ENCODE data around the gene CSPG4. TPM values are rescaled to one million over a fixed set of nuclear protein-coding genes. Genes with fewer than 3 reads are reported as not detected.
"Not testable (repeated sequence)": the region's sequence is repeated elsewhere in the genome, so short reads cannot be mapped to it uniquely, and the experiment has no call there.

CSPG4 gene
- total and polyA plus RNA-seq, 2 donors (not counting 3 experiments of a cell fraction or from before 2014, with no cell fraction given) = not detected

- H3K4me1 ChIP-seq (ENCODE audit: control insufficient read depth, extremely low read depth, insufficient read depth, low read length); H3K4me3 ChIP-seq (replicated peaks in 1 of 3; ENCODE audit: insufficient read depth in 1 of 3, low read depth in 1 of 3, low read length in 3 of 3); H3K4me2 ChIP-seq (ENCODE audit: insufficient read depth, low read length); intact Hi-C loops (cut with micrococcal nuclease); H3K9ac ChIP-seq (replicated peaks; ENCODE audit: extremely low read depth, insufficient read depth, low read length); dilution Hi-C loops (cut with MboI; ENCODE audit: extremely low pct_ligation_motif_present, low sequenced_read_pairs); H3K9me1 ChIP-seq (replicated peaks; ENCODE audit: control insufficient read depth, extremely low read depth, insufficient read depth, low read length); H3K79me2 ChIP-seq (ENCODE audit: control insufficient read depth, insufficient read depth, low read length); H3K9me3 ChIP-seq (replicated peaks; ENCODE audit: control insufficient read depth, insufficient read depth, low read length); CTCF ChIA-PET; H2AFZ ChIP-seq (ENCODE audit: low read depth, low read length); POLR2A ChIA-PET; FAIRE-seq; BruUV-seq (replicated peaks); DNase-seq (ENCODE audit: low read depth, low spot score); H3K36me3 ChIP-seq (ENCODE audit: control insufficient read depth in 2 of 2, extremely low read depth in 1 of 2, insufficient read depth in 2 of 2, low read length in 2 of 2); H3K27ac ChIP-seq (ENCODE audit: insufficient read depth, low read depth, low read length); H4K20me1 ChIP-seq (replicated peaks; ENCODE audit: control insufficient read depth, extremely low read depth, insufficient read depth, low read length): not testable (repeated sequence)
- peaks cover 13 to 23% of the 10 kb centered on the region in 2 experiments for H3K27me3 ChIP-seq (ENCODE audit: control insufficient read depth in 2 of 2, insufficient read depth in 2 of 2, low read length in 2 of 2)
These were observed 29.7 kb upstream of the CSPG4 start for GRCh38 chr15:75742346-75742745.

- Histone ChIP-seq H3K36me3 (ENCODE audit: control insufficient read depth in 2 of 2, extremely low read depth in 1 of 2, insufficient read depth in 2 of 2, low read length in 2 of 2) (no peaks in the 10 kb centered on the region), H3K27me3 (ENCODE audit: control insufficient read depth in 2 of 2, insufficient read depth in 2 of 2, low read length in 2 of 2) (peaks cover 13 to 16% of the 10 kb centered on the region in 2 experiments), H3K9me1 (replicated peaks; ENCODE audit: control insufficient read depth, extremely low read depth, insufficient read depth, low read length) (no peaks in the 10 kb centered on the region), H3K9me3 (replicated peaks; ENCODE audit: control insufficient read depth, insufficient read depth, low read length) (no peaks in the 10 kb centered on the region), H2AFZ (ENCODE audit: low read depth, low read length) (no peak overlapping the region), H3K79me2 (ENCODE audit: control insufficient read depth, insufficient read depth, low read length) (no peaks in the 10 kb centered on the region), H3K4me1 (ENCODE audit: control insufficient read depth, extremely low read depth, insufficient read depth, low read length) (peaks cover 8% of the 10 kb centered on the region), H4K20me1 (replicated peaks; ENCODE audit: control insufficient read depth, extremely low read depth, insufficient read depth, low read length) (no peaks in the 10 kb centered on the region), H3K4me2 (ENCODE audit: insufficient read depth, low read length) (no peak overlapping the region), H3K27ac (ENCODE audit: insufficient read depth, low read depth, low read length) (no peak overlapping the region), H3K9ac (replicated peaks; ENCODE audit: extremely low read depth, insufficient read depth, low read length) (no peak overlapping the region), H3K4me3 (replicated peaks in 1 of 3; ENCODE audit: insufficient read depth in 1 of 3, low read depth in 1 of 3, low read length in 3 of 3) (no peak overlapping the region)
- TF ChIP-seq MYC (IDR thresholded peaks at IDR 0.05; ENCODE audit: low read depth, low read length) = no peak
- no peak for TF ChIP-seq CTCF (IDR thresholded peaks at IDR 0.05; ENCODE audit: extremely low read depth in 1 of 2, insufficient read depth in 1 of 2, low read depth in 1 of 2, low read length in 2 of 2)
- TF ChIP-seq EZH2 (IDR thresholded peaks at IDR 0.05; ENCODE audit: borderline replicate concordance, low read depth, low read length, severe bottlenecking) = no peak
- TF ChIP-seq JUN (IDR thresholded peaks at IDR 0.05; ENCODE audit: borderline replicate concordance, insufficient read depth, insufficient read length, low read depth) = no peak
- no peak for TF ChIP-seq POLR2AphosphoS5 (IDR thresholded peaks at IDR 0.05; ENCODE audit: insufficient read depth, low read depth, low read length)
- TF ChIP-seq MAX (IDR thresholded peaks at IDR 0.05; ENCODE audit: insufficient read depth, insufficient read length) = no peak
- TF ChIP-seq GATA2 (IDR thresholded peaks at IDR 0.05; ENCODE audit: insufficient read depth, insufficient read length, low read depth, low read length) = no peak
- TF ChIP-seq POLR2A (IDR thresholded peaks at IDR 0.05; ENCODE audit: low read depth, low read length) = no peak
- TF ChIP-seq FOS (IDR thresholded peaks at IDR 0.05; ENCODE audit: borderline replicate concordance, insufficient read depth, low read length) = no peak
- ChIA-PET CTCF (interaction anchor here (1.9 kb wide), 1 partner anchor 15 kb away, joined by 7 read pairs; a partner anchor contains a TSS), POLR2A (no interaction called here)
- DNase-seq (ENCODE audit: low read depth, low spot score) (no peak), FAIRE-seq (no peak)
- no TSS peak for BruUV-seq (replicated peaks)
- dilution Hi-C loops (cut with MboI; ENCODE audit: extremely low pct_ligation_motif_present, low sequenced_read_pairs) (no loop called here), intact Hi-C loops (cut with micrococcal nuclease) (no loop called here)
These were observed 27.1 kb upstream of the CSPG4 start for GRCh38 chr15:75739791-75740190.
